GM12878 (cell line): Measurements from ENCODE around the gene TUBGCP2. TPM values are rescaled to one million over a fixed set of nuclear protein-coding genes. Genes with fewer than 3 reads are reported as not detected.
"Not testable (repeated sequence)": the region's sequence is repeated elsewhere in the genome, so short reads cannot be mapped to it uniquely, and the experiment has no call there.

Experiments
- ATAC-seq: fragments of 200-7000 bp; cut with Tn5 transposase; 3 replicates; pipeline ENCODE4 v1.9.1; 2020; ENCODE audit warnings: mild to moderate bottlenecking, moderate library complexity
- BruUV-seq: library from RNA; stranded (reverse); fragments of 400-500 nt; replicated peaks from 2 replicates; lab custom pipeline; 2021; lab: Mats Ljungman, UMichigan
- CTCF ChIA-PET: fragments of 300-600 bp; sonication (Branson Sonifier 250); formaldehyde crosslinking; extraction: SDS; loops from one replicate; lab custom pipeline; 2021; ENCODE audit warnings: inconsistent platforms; lab: Yijun Ruan, JAX
- POLR2A ChIA-PET: fragments of 350-600 bp; formaldehyde crosslinking; extraction: SDS; loops from one replicate; lab custom pipeline; 2021; ENCODE audit warnings: inconsistent platforms; lab: Charles Lee
- RAD21 ChIA-PET: fragments of 300-600 bp; sonication (Branson Sonifier 250); formaldehyde crosslinking; loops from one replicate; lab custom pipeline; 2023; ENCODE audit warnings: antibody characterized with exemption; ENCODE audit not compliant: unreplicated experiment; lab: Charles Lee
- SMC1A ChIA-PET: fragments of 300-600 bp; sonication (Branson Sonifier 250); formaldehyde crosslinking; loops from one replicate; lab custom pipeline; 2023; ENCODE audit not compliant: unreplicated experiment, uncharacterized antibody; lab: Charles Lee
- DNase-seq: peaks from one replicate; pipeline ENCODE4 v3.0.0-alpha.2; 2011; ENCODE audit warnings: low read depth, low spot score
- FAIRE-seq: peaks from 3 replicates; lab custom pipeline; 2011; peaks lifted over from hg19 to GRCh38; lab: Jason Lieb, UNC
- H2AFZ ChIP-seq: 2 replicates; pipeline ENCODE4 v1.6.0; 2011; ENCODE audit warnings: low read depth, low read length, control low read depth; ENCODE audit not compliant: control insufficient read depth
- H3K27ac ChIP-seq: 2 replicates; pipeline ENCODE4 v1.5.1; 2011; ENCODE audit warnings: control low read depth; ENCODE audit not compliant: control insufficient read depth, insufficient read depth
- H3K27me3 ChIP-seq, 2 experiments: replicated peaks in 1 of 2; 2 replicates each; pipeline versions ENCODE4 v1.6.0 to v1.6.1; 2011; ENCODE audit warnings: low read length in 1 of 2; ENCODE audit not compliant: control insufficient read depth in 2 of 2, insufficient read depth in 2 of 2
- H3K36me3 ChIP-seq, 2 experiments: 2 replicates each; pipeline ENCODE4 v1.5.1; 2011; ENCODE audit warnings: low read length in 1 of 2; ENCODE audit not compliant: control insufficient read depth in 2 of 2, insufficient read depth in 2 of 2
- H3K4me1 ChIP-seq: 2 replicates; pipeline ENCODE4 v1.6.1; 2011; ENCODE audit warnings: mild to moderate bottlenecking, low read length, moderate library complexity, mixed read lengths; ENCODE audit not compliant: control insufficient read depth, insufficient read depth
- H3K4me2 ChIP-seq: 2 replicates; pipeline ENCODE4 v1.6.0; 2011; ENCODE audit warnings: control low read depth; ENCODE audit not compliant: control insufficient read depth, insufficient read depth
- H3K4me3 ChIP-seq: fragments of 200-600 bp; sonication (generic); 2 replicates; pipeline ENCODE4 v1.5.1; 2016
- H3K79me2 ChIP-seq: 2 replicates; pipeline ENCODE4 v1.6.0; 2011; ENCODE audit warnings: low read length; ENCODE audit not compliant: control insufficient read depth, insufficient read depth
- H3K9ac ChIP-seq: 2 replicates; pipeline ENCODE4 v1.8.0; 2011; ENCODE audit warnings: low read length, control low read depth, mixed read lengths; ENCODE audit not compliant: control insufficient read depth, insufficient read depth
- H3K9me3 ChIP-seq: replicated peaks from 3 replicates; pipeline ENCODE4 v1.5.1; 2011; ENCODE audit warnings: mild to moderate bottlenecking, low read length; ENCODE audit not compliant: control insufficient read depth, insufficient read depth
- H4K20me1 ChIP-seq: 2 replicates; pipeline ENCODE4 v1.6.0; 2011; ENCODE audit not compliant: control insufficient read depth, insufficient read depth
- GATAD2B ChIP-seq: fragments of 450-650 bp; conservative IDR thresholded peaks from 2 replicates; pipeline ENCODE4 v1.6.1; 2017; ENCODE audit warnings: low read depth, mild to moderate bottlenecking, moderate library complexity
- MTA3 ChIP-seq: IDR thresholded peaks from 2 replicates; pipeline ENCODE4 v1.6.1; 2012; ENCODE audit warnings: low read length, inconsistent platforms, borderline replicate concordance
- NFYB ChIP-seq: IDR thresholded peaks from 2 replicates; pipeline ENCODE4 v1.6.1; 2011; ENCODE audit warnings: low read depth, mild to moderate bottlenecking, low read length, improper control_type of control experiment, moderate library complexity; ENCODE audit not compliant: insufficient read depth
- WGBS: methylation state at CpG from one replicate; pipeline ENCODE4 v1.1.6; 2016; ENCODE audit warnings: low lambda C conversion rate; ENCODE audit not compliant: insufficient replicate concordance, insufficient coverage; ENCODE audit errors: missing lambda C conversion rate; 5-methylcytosine and 5-hydroxymethylcytosine counted together
- in situ Hi-C: fragments of 300-500 bp; cut with MboI; formaldehyde crosslinking; loops from 9 replicates; pipeline ENCODE4 v1.14.3; 2018; ENCODE audit warnings: mixed read lengths
- intact Hi-C: fragments of 100-400 bp; cut with micrococcal nuclease; formaldehyde crosslinking; loops from one replicate; pipeline ENCODE4 v1.14.2; 2022; ENCODE audit not compliant: unreplicated experiment
- polyA plus RNA-seq, 11 experiments: library from polyadenylated mRNA; depleted of rRNA in 4 of 11; unstranded in 6 of 11; stranded (reverse) in 5 of 11; fragments of >200 nt; fragmentation: Nextera tagmentation in 4 of 11; fragmentation: Illumina TruSeq in 1 of 11; extraction: Ambion mirVana in 4 of 11; extraction: Trizol in 1 of 11; gene quantifications; 1 replicate in 1 of 11; 2 replicates in 10 of 11; pipeline versions ENCODE4 v1.2.1 to v1.2.3, GENCODE V29; 2011 to 2016; ENCODE audit warnings: inconsistent platforms in 2 of 11, missing spikeins in 2 of 11, low read depth in 1 of 11
- total RNA-seq, 4 experiments: library from RNA; depleted of rRNA in 3 of 4; stranded (reverse); fragments of >200 nt in 3 of 4; fragmentation: Illumina TruSeq in 1 of 4; extraction: Trizol in 1 of 4; gene quantifications; 2 replicates each; pipeline versions ENCODE4 v1.2.1 to v1.2.3, GENCODE V29; 2013 to 2021
- TF ChIP-seq, protein P1 (sequence below): fragments of 450-650 bp; IDR thresholded peaks from 2 replicates; pipeline ENCODE4 v1.6.1; 2017; ENCODE audit warnings: mild to moderate bottlenecking, low read depth, inconsistent platforms; ENCODE audit not compliant: poor library complexity, severe bottlenecking
- TF ChIP-seq, protein P2 (sequence below): fragments of 450-650 bp; IDR thresholded peaks from 2 replicates; pipeline ENCODE4 v1.6.1; 2017; ENCODE audit warnings: antibody characterized with exemption, mild to moderate bottlenecking, moderate library complexity
- TF ChIP-seq, protein P3 (sequence below): fragments of 450-650 bp; IDR thresholded peaks from 2 replicates; pipeline ENCODE4 v1.6.1; 2016; ENCODE audit warnings: mild to moderate bottlenecking

TUBGCP2 gene
- total and polyA plus RNA-seq, 10 of the 15 experiments (the other 5 are each of a cell fraction or from before 2014, with no cell fraction given) = 4.8 to 47.1 (median 34.7) TPM

DNA sequence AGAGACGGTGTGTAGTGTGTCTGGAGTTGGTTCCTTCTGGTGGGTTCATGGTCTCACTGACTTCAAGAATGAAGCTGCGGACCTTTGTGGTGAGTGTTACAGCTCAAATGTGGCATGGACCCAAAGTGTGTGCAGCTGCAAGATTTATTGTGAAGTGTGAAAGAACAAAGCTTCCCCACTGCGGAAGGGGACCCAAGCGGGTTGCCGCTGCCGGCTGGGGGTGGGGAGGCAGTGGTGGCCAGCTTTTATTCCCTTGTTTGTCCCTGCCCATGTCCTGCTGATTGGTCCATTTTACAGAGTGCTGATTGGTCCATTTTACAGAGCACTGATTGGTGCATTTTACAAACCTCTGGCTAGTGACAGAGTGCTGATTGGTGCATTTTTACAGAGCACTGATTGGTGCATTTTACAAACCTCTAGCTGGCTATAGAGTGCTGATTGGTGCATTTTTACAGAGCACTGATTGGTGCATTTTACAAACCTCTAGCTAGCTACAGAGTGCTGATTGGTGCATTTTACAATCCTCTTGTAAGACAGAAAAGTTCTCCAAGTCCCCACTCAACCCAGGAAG, 12.3 kb upstream of the TUBGCP2 start:
- H3K79me2 ChIP-seq, H2AFZ ChIP-seq, H3K27me3 ChIP-seq, intact Hi-C loops, H3K4me2 ChIP-seq, POLR2A ChIA-PET, H3K4me1 ChIP-seq, FAIRE-seq, H3K9ac ChIP-seq, H3K9me3 ChIP-seq, in situ Hi-C loops, H4K20me1 ChIP-seq, ATAC-seq, H3K4me3 ChIP-seq, BruUV-seq, H3K36me3 ChIP-seq, DNase-seq, H3K27ac ChIP-seq: not testable (repeated sequence)
- CTCF ChIA-PET = interaction anchor here (0.9 to 1.0 kb wide), 2 partner anchors 9 to 10 kb away, joined by 3 to 5 read pairs; no protein-coding TSS in a partner anchor
- SMC1A ChIA-PET = interaction anchor here (0.9 kb wide), 1 partner anchor 9 kb away, joined by 5 read pairs; no protein-coding TSS in a partner anchor
- peak; percentile 52; the same call in 1 of the 2 replicates for TF ChIP-seq NFYB
- 83% methylated on average over 6 of the region's 6 CpGs for WGBS
- RAD21 ChIA-PET = interaction anchor here (1.7 kb wide), 1 partner anchor 9 kb away, joined by 4 read pairs; no protein-coding TSS in a partner anchor

DNA sequence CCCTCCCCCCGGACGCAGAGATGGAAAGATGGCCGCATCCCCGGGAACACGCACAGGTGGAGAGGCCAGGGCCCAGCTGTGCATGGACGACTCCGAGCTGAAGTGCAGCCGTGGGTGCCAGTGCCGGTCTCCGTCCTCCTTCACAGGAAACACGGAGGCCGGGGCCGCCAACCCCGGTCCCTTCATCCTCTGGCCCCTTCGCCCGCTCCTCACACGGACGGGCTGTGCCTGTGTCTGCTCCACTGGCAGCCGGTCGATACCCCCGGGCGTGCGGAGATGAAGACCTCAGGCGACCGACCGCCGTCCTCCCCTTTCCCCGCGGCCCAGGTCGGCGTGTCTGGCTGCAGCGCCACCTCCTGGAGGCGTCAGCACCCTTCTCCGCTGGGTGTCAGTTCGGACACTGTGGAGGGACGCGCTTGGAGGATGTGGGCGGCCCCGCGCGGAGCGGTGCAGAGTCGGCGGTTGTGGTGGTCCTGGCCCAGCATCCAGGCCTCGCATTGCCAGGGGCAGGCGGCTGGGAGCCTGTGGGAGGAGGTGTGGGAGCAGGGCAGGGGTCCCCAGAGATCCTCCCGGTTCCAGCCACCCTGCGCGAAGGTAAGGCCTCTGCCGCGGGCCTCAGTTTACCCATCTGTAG, 9.9 kb upstream of the TUBGCP2 start:
- Histone ChIP-seq H4K20me1 (no peaks in the 10 kb centered on the region), H3K9me3 (no peaks in the 10 kb centered on the region; the same call in 2 of the 3 replicates), H3K27me3 (no peaks in the 10 kb centered on the region), H2AFZ (peak overlapping the region; percentile 58), H3K4me3 (peak overlapping the region; percentile 25; the same call in 1 of the 2 replicates), H3K27ac (no peak overlapping the region), H3K9ac (no peak overlapping the region), H3K79me2 (no peaks in the 10 kb centered on the region), H3K4me1 (no peaks in the 10 kb centered on the region), H3K4me2 (peak overlapping the region; percentile 79), H3K36me3 (no peaks in the 10 kb centered on the region)
- FAIRE-seq (peak; percentile 76), DNase-seq (no peak), ATAC-seq (peak; percentile 90)
- RAD21 ChIA-PET = no interaction called here
- CTCF ChIA-PET = interaction anchor here (1.2 kb wide), 1 partner anchor 61 kb away, joined by 4 read pairs; no protein-coding TSS in a partner anchor
- no TSS peak for BruUV-seq
- POLR2A ChIA-PET = no interaction called here
- WGBS = 11% methylated on average over 49 of the region's 51 CpGs
- intact Hi-C loops = no loop called here
- SMC1A ChIA-PET = no interaction called here
- in situ Hi-C loops = no loop called here
- no peak for TF ChIP-seq MTA3
- TF ChIP-seq, protein P1, sequence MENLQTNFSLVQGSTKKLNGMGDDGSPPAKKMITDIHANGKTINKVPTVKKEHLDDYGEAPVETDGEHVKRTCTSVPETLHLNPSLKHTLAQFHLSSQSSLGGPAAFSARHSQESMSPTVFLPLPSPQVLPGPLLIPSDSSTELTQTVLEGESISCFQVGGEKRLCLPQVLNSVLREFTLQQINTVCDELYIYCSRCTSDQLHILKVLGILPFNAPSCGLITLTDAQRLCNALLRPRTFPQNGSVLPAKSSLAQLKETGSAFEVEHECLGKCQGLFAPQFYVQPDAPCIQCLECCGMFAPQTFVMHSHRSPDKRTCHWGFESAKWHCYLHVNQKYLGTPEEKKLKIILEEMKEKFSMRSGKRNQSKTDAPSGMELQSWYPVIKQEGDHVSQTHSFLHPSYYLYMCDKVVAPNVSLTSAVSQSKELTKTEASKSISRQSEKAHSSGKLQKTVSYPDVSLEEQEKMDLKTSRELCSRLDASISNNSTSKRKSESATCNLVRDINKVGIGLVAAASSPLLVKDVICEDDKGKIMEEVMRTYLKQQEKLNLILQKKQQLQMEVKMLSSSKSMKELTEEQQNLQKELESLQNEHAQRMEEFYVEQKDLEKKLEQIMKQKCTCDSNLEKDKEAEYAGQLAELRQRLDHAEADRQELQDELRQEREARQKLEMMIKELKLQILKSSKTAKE = no peak
- TF ChIP-seq GATAD2B = no peak
- TF ChIP-seq, protein P2, sequence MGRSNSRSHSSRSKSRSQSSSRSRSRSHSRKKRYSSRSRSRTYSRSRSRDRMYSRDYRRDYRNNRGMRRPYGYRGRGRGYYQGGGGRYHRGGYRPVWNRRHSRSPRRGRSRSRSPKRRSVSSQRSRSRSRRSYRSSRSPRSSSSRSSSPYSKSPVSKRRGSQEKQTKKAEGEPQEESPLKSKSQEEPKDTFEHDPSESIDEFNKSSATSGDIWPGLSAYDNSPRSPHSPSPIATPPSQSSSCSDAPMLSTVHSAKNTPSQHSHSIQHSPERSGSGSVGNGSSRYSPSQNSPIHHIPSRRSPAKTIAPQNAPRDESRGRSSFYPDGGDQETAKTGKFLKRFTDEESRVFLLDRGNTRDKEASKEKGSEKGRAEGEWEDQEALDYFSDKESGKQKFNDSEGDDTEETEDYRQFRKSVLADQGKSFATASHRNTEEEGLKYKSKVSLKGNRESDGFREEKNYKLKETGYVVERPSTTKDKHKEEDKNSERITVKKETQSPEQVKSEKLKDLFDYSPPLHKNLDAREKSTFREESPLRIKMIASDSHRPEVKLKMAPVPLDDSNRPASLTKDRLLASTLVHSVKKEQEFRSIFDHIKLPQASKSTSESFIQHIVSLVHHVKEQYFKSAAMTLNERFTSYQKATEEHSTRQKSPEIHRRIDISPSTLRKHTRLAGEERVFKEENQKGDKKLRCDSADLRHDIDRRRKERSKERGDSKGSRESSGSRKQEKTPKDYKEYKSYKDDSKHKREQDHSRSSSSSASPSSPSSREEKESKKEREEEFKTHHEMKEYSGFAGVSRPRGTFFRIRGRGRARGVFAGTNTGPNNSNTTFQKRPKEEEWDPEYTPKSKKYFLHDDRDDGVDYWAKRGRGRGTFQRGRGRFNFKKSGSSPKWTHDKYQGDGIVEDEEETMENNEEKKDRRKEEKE = no peak
- TF ChIP-seq, protein P3, sequence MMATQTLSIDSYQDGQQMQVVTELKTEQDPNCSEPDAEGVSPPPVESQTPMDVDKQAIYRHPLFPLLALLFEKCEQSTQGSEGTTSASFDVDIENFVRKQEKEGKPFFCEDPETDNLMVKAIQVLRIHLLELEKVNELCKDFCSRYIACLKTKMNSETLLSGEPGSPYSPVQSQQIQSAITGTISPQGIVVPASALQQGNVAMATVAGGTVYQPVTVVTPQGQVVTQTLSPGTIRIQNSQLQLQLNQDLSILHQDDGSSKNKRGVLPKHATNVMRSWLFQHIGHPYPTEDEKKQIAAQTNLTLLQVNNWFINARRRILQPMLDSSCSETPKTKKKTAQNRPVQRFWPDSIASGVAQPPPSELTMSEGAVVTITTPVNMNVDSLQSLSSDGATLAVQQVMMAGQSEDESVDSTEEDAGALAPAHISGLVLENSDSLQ = 0 out of 2 replicates have a peak, but pooled peaks have one; percentile 8
